AG10803 (cell line): ENCODE results near the gene CYB5D1.

Experiments
- DNase-seq: peaks from one replicate; pipeline ENCODE4 v3.0.0; 2010; ENCODE audit warnings: low read depth
- H3K4me3 ChIP-seq: 2 replicates; pipeline ENCODE4 v1.5.1; 2011; ENCODE audit warnings: mild to moderate bottlenecking, low read length, control low read depth
- TF ChIP-seq, protein P1 (sequence below): conservative IDR thresholded peaks from 2 replicates; pipeline ENCODE4 v1.5.1; 2011; ENCODE audit warnings: mild to moderate bottlenecking, low read length, control low read depth, inconsistent platforms

CYB5D1 gene

DNA sequence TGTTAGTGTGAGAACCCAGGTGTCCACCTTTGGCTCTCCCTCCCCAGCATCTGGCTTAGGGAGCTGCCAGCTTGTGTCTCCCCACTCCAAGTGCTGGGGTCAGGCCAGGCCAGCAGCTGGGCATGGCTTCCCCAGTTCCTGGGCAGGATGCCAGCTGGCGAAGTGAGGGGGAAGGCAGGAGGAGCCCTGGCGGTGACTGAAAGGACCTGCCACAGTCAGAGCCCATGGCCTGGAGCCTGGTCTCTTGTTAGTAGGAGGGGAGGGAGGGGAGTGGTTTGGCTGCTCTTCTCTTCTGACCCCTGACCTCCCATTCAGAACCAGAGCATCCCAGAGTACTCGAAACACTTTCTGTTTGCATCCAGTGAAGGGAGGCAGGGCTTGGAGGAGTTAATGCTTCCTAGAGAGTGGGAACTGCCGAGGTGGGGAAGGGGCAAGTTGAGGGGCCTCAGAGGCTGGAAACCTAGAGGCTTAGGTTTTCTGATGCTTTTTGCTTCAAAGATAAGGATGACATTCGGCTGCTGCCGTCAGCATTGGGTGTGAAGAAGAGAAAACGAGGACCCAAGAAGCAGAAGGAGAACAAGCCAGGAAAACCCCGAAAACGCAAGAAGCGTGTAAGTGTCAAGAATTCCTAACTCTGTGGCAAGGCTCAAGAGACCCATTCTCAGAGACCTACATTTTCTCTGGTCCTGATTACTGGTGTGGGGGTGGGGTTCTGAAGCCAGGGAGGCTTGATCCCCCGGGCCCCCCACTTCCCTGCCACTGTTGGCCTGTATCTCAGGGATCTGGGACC, 31.6 kb downstream of the CYB5D1 start:
- peak; percentile 94 for DNase-seq
- TF ChIP-seq, protein P1, sequence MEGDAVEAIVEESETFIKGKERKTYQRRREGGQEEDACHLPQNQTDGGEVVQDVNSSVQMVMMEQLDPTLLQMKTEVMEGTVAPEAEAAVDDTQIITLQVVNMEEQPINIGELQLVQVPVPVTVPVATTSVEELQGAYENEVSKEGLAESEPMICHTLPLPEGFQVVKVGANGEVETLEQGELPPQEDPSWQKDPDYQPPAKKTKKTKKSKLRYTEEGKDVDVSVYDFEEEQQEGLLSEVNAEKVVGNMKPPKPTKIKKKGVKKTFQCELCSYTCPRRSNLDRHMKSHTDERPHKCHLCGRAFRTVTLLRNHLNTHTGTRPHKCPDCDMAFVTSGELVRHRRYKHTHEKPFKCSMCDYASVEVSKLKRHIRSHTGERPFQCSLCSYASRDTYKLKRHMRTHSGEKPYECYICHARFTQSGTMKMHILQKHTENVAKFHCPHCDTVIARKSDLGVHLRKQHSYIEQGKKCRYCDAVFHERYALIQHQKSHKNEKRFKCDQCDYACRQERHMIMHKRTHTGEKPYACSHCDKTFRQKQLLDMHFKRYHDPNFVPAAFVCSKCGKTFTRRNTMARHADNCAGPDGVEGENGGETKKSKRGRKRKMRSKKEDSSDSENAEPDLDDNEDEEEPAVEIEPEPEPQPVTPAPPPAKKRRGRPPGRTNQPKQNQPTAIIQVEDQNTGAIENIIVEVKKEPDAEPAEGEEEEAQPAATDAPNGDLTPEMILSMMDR: peak; percentile 44
- H3K4me3 ChIP-seq: peak overlapping the region; percentile 30

- TF ChIP-seq, protein P1: no peak
- no peak for DNase-seq
Measured at GRCh38 chr17:7893187-7893880, 35.5 kb downstream of the CYB5D1 start.

GRCh38 chr17:7894226-7894625, 36.4 kb downstream of the CYB5D1 start:
- H3K4me3 ChIP-seq: no peak overlapping the region
- TF ChIP-seq, protein P1: no peak
- DNase-seq: no peak

More at GRCh38 chr17:7893187-7893880, 35.5 kb downstream of the CYB5D1 start:
- H3K4me3 ChIP-seq: no peak overlapping the region

GRCh38 chr17:7894866-7895265, 37.1 kb downstream of the CYB5D1 start:
- no peak for DNase-seq
- TF ChIP-seq, protein P1: no peak
- no peak overlapping the region for H3K4me3 ChIP-seq

DNA sequence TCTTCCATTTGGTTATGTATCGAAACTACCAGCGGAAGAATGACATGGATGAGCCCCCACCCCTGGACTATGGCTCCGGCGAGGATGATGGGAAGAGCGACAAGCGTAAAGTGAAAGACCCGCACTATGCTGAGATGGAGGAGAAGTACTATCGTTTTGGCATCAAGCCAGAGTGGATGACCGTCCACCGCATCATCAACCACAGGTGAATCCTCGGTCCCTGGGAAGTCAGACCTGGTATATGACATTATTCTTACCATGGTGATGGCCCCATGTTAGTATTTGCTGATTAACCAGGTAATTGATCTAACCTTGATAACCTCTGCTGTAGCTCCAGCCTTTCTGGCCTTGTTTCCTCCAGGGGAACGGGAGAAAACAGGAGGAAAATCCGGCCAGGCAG, 39.3 kb downstream of the CYB5D1 start:
- TF ChIP-seq, protein P1: no peak
- H3K4me3 ChIP-seq: no peak overlapping the region
- DNase-seq: no peak

GRCh38 chr17:7897773-7898172, 40.0 kb downstream of the CYB5D1 start:
- TF ChIP-seq, protein P1: peak; percentile 59
- peak; percentile 66 for DNase-seq
- no peak overlapping the region for H3K4me3 ChIP-seq
